Epidermal melanocyte (primary cell): Measurements from ENCODE around the gene STARD3.

Experiments used
- DNase-seq: peaks from one replicate; pipeline ENCODE4 v3.0.0; 2011; ENCODE audit warnings: low spot score; ENCODE audit not compliant: insufficient read length

STARD3 gene

DNA sequence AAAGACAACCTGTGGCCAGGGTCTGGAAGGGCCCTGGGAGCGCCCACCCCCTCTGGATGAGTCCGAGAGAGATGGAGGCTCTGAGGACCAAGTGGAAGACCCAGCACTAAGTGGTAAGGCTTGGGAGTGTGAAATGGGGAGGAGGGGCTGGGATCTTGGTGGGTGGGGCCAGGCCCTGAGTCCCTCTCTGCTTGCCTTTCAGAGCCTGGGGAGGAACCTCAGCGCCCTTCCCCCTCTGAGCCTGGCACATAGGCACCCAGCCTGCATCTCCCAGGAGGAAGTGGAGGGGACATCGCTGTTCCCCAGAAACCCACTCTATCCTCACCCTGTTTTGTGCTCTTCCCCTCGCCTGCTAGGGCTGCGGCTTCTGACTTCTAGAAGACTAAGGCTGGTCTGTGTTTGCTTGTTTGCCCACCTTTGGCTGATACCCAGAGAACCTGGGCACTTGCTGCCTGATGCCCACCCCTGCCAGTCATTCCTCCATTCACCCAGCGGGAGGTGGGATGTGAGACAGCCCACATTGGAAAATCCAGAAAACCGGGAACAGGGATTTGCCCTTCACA lies 1.2 kb upstream of the STARD3 start:
- DNase-seq, result no peak

DNA sequence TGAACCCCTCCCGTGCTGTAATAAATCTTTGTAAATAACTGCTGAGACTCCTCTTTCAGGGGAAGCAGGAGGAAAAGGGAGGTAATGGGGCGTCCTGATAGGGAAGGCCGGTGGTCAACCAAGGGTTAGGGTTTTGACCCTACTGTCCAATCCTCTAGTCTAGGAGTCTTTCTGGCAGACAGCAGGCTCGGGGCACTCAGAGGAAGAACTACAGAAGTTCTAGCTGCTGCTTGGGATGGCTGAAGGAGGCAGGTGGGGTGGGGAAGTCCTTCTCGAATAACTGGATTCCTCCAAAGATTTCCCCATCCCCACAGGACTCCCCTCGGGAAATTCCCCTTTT lies 387 bp upstream of the STARD3 start:
- no peak for DNase-seq

DNA sequence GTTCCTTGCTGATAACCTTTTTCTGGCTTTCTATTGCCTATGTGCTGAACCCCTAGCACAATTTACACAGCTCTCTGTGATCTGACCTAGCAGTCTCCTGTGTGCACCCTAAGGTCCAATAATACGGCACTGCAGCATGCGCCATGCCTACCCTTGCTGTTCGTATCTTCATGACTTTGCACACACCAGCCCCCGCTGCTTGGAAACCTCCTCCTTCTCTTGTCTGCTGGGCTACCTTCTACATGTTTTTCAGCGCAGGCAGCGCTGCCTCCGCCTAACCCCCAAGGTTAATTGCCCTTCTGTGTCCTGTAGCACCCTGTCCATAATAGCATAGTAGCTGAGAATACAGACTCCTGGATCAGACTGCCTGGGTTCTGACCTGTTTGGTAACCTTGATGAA lies 1.4 kb downstream of the STARD3 start:
- no peak for DNase-seq

- DNase-seq, result no peak
These were observed 2.1 kb downstream of the STARD3 start for GRCh38 chr17:39639043-39639442.

GRCh38 chr17:39639566-39640458 lies 2.9 kb downstream of the STARD3 start:
- no peak for DNase-seq

DNA sequence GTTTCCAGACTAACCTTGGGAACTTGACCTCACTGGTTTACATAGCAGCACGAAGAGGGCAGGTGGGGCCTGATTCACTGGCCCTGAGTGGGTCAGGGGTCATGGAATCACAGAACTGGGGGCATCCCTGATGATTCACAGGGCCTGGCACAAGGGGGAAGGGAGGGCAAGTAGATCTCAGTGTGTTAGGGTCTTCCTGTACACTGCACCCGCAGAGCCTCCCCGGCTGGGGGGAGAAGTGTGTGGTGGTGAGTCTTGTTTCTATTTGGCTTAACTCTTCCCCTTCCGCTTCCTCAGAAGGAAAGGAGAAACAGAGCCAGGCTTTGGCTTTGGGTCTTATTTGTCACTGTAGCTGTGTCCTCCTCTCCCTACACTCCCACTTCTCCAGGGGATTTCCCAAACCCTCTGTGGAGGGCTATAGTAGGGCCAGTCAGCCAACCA lies 3.7 kb downstream of the STARD3 start:
- no peak for DNase-seq

GRCh38 chr17:39641097-39641496 lies 4.2 kb downstream of the STARD3 start:
- DNase-seq, result no peak

- no peak for DNase-seq
These were observed 4.9 kb downstream of the STARD3 start for GRCh38 chr17:39641883-39642282.

DNA sequence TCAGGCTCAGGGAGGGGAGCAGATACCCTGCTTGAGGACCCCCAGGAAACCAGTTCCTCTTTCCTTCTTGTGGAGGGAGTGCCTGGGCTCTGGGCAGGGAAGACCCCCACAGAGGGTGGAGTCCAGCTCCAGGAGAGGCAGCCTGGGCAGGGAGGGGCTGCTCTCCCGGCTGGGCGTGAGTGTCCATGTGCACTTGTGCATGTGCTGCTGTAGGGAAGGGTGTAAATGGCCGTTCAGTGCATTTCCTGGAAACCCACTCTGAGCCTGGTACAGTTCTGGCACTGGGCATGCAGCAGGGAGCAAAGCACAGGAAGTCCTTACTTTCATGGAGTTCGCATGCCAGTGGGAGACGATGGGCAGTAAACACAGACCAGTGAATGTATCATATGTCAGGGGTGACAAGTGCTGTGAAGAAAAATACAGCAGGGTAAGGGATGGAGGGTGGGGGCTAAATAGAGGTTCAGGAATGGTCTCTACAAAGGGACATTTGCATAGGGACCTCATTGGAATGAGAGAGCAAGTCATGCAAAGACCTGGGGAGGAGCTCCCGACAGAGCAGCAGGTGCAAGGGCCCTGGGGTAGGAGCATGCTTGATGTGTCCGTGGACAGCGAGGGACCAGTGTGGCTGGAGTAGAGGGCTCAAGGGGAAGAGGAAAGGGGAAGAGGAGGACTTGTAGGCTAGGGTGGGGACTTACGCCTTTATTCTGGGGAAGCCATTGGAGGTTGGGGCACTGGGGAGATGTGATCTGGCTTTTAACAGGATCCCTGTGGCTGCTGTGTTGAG lies 5.5 kb downstream of the STARD3 start:
- no peak for DNase-seq

- no peak for DNase-seq
These were observed 6.3 kb downstream of the STARD3 start for GRCh38 chr17:39643271-39643670.

- no peak for DNase-seq
These were observed 10.3 kb downstream of the STARD3 start for GRCh38 chr17:39647256-39647655.

GRCh38 chr17:39648616-39649366 lies 11.8 kb downstream of the STARD3 start:
- no peak for DNase-seq

DNA sequence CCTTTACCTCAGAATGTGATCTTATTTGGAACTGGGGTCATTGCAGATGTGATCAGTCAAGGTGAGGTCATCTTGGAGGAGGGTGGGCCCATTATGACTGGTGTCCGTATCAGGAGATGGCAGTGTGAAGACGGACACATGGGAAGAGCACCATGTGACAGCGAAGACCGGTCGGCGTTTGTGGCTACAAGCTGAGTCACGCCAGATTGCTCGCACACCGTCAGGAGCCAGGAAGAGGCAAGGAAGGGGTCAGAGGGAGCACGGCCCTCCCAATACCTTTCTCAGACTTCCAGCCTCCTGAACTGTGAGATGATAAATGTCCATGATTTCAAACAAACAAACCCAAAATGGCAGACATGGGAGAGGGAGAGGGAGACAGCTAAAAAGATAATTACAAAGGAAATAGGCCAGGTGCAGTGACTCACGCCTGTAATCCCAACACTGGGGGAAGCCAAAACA lies 13.2 kb downstream of the STARD3 start:
- DNase-seq, result no peak

DNA sequence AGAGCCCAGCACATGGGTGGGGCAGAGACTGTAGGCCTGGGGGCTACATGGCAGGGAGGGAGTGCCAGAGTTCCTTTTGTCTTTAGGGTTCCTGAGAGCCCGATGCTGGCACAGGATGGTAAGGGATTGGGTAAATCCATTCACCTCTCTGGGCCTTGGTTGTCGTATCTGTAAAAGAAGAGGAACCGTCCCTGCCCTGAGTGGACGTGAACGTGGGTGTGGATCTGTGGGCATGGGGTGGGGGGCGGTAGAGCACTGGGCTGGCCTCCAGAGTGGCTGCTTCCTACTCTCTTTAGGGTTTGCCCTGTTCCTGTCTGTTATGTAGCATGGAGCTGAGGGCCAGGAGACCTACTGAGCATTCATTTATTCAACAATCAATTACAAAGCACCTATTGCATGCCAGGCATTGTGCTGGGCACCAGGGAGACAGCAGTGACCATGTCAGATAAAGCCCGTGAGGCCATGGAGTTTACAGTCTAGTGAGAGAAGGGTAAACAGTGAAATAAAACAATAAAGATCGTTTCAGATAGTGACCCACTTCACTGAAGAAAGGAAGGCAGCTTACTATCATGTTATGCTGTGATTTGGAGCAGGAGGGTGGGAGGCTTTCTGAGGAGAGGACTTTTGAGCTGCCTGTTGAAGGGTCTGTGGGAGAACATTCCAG lies 15.1 kb downstream of the STARD3 start:
- DNase-seq, result no peak

DNA sequence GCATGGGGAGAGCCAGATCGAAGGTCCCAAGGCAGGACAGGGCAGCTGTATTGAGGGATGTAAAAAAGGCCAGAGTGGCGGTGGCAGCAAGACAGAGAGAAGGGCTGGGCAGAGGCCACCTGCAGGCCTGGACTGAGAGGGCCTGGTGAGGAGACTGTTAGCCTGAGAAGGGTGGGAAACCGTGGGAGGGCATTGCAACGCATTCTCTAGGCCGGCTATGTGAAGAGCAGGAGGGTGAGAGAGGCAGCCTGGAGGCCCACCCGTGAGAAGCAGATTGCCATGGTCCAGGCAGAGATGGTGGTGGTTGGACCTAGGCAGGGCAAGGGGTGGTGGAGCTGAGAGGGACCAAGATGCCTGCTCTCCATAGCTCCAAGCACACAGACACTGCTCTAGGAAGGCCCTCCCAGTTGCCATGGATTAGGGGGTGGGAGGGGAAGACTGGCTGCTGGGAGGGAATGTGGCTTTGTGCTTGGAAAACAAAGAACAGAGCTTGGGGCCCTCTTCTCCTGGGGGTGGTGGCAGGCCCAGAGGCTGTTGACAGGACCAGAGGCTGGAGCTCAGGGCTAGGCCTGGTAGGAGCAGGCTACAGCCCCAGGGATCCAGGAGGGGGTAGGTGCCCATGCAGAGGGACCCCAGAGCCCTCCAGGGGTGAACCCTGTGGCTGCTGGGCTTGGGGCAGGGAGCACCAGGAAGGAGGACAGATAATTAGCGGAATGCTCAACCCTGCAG lies 15.8 kb downstream of the STARD3 start:
- DNase-seq, result no peak

DNA sequence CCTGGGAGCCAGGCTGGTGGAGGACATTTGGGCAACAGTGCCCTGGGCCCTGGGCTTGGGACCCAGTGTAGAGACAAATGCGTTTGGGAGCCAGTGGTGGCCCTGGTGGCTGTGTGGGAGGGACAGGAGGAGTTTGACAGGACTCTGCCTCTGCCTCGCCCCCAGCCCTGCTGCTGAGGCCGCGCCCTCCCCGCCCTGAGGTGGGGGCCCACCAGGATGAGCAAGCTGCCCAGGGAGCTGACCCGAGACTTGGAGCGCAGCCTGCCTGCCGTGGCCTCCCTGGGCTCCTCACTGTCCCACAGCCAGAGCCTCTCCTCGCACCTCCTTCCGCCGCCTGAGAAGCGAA lies 16.3 kb downstream of the STARD3 start:
- no peak for DNase-seq

GRCh38 chr17:39653662-39654331 lies 16.9 kb downstream of the STARD3 start:
- DNase-seq, result peak; percentile 69

GRCh38 chr17:39655105-39655504 lies 18.2 kb downstream of the STARD3 start:
- DNase-seq, result no peak

DNA sequence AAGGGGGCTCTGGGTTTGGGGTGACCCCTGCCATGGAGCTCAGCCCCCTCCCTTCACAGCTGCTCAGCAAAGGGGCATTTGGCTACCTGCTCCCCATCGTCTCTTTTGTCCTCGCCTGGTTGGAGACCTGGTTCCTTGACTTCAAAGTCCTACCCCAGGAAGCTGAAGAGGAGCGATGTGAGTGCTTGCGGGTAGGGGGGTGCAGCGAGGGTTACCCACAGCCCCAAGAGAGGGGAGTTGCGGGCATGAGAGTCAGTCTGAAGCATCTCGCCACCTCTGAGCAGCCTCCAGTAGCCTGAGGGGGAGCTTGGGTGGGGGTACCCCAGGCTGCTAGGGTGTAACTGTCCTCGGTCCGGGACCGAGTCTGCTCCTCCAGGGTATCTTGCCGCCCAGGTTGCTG lies 21.4 kb downstream of the STARD3 start:
- DNase-seq, result no peak

- DNase-seq, result no peak
These were observed 21.8 kb downstream of the STARD3 start for GRCh38 chr17:39658760-39659159.
